Measurements from ENCODE around the gene PNPLA1.

The PNPLA1 gene

DNA sequence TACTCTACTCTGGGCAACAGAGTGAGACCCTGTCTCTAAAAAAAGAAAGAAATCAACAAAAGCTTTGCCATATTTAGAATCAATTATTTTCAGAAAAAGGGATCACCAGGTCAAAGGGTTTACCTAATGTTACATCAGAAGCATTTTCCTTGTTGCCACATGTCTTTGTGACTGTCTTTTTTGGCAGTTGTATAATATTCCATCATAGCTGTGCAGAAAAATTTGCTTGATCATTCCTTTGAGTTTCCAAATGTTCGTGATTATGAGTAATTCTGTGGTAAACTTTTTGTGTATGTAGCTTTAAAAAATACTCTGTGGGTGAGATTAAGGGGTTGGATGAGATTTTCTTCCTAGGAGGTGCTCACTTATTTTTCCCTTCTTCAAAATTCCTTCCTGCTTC is 26.4 kb downstream of the PNPLA1 start:
- Histone ChIP-seq H3K79me2 (ENCODE audit: insufficient read depth, low read depth) (no peaks in the 10 kb centered on the region), H3K4me2 (no peak overlapping the region), H2AFZ (ENCODE audit: low read depth) (no peak overlapping the region), H3K4me3 (IDR thresholded peaks at IDR 0.05; ENCODE audit: insufficient read depth, low read depth, low read length) (no peak overlapping the region), H3K27ac (no peak overlapping the region), H4K20me1 (ENCODE audit: insufficient read depth) (no peaks in the 10 kb centered on the region), H3K36me3 (ENCODE audit: insufficient read depth) (no peaks in the 10 kb centered on the region), H3K27me3 (ENCODE audit: insufficient read depth, low read depth) (no peaks in the 10 kb centered on the region), H3K4me1 (ENCODE audit: low read depth, poor library complexity, severe bottlenecking) (no peaks in the 10 kb centered on the region), H3K9ac (no peak overlapping the region)
- TF ChIP-seq, protein P1, sequence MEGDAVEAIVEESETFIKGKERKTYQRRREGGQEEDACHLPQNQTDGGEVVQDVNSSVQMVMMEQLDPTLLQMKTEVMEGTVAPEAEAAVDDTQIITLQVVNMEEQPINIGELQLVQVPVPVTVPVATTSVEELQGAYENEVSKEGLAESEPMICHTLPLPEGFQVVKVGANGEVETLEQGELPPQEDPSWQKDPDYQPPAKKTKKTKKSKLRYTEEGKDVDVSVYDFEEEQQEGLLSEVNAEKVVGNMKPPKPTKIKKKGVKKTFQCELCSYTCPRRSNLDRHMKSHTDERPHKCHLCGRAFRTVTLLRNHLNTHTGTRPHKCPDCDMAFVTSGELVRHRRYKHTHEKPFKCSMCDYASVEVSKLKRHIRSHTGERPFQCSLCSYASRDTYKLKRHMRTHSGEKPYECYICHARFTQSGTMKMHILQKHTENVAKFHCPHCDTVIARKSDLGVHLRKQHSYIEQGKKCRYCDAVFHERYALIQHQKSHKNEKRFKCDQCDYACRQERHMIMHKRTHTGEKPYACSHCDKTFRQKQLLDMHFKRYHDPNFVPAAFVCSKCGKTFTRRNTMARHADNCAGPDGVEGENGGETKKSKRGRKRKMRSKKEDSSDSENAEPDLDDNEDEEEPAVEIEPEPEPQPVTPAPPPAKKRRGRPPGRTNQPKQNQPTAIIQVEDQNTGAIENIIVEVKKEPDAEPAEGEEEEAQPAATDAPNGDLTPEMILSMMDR (conservative IDR thresholded peaks at IDR 0.05; ENCODE audit: low read depth, low read length) = no peak

DNA sequence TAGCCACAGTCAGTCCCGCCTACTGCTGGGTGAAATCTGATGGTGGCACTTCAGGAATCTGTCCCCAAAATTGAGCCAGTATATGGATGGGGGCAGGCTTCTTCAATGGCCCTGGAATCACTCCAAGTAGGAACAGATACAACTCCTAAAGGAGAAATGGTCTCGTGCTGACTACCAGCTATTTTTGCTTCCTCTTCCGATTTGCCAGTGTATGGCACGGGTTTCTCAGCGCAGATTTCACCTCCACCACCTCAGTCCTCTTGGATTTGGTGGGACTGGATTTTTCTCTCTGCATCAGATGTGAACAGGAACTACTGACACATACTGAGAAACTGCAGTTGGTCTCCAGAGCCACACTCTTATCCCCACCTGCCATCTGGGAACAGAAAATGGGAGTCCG is 27.2 kb downstream of the PNPLA1 start:
- no peak overlapping the region for H3K4me2 ChIP-seq
- no peaks in the 10 kb centered on the region for H3K36me3 ChIP-seq (ENCODE audit: insufficient read depth)
- H3K4me3 ChIP-seq (IDR thresholded peaks at IDR 0.05; ENCODE audit: insufficient read depth, low read depth, low read length) = no peak overlapping the region
- no peaks in the 10 kb centered on the region for H3K4me1 ChIP-seq (ENCODE audit: low read depth, poor library complexity, severe bottlenecking)
- H2AFZ ChIP-seq (ENCODE audit: low read depth) = no peak overlapping the region
- no peaks in the 10 kb centered on the region for H4K20me1 ChIP-seq (ENCODE audit: insufficient read depth)
- no peaks in the 10 kb centered on the region for H3K27me3 ChIP-seq (ENCODE audit: insufficient read depth, low read depth)
- H3K9ac ChIP-seq = no peak overlapping the region
- H3K79me2 ChIP-seq (ENCODE audit: insufficient read depth, low read depth) = no peaks in the 10 kb centered on the region
- TF ChIP-seq, protein P1 (conservative IDR thresholded peaks at IDR 0.05; ENCODE audit: low read depth, low read length) = no peak
- H3K27ac ChIP-seq = no peak overlapping the region

DNA sequence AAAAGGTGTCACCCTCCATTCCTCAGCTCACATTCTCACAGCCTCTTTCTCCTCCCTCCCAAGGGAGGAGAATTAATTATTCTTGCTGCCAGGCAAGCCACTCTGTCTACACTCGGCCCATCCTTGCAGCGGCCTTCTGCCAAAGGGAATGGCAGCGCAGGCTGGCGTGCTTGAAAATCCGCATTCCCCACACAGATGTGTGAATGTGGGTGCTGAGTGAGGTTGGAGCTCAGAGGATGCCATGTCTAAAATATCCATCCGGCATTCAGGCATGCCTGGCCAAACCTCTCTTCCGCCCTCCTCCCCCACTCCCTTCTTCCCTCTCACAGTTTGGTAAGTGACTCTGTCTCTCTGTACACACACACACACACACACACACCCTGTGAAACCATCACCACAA is 27.7 kb downstream of the PNPLA1 start:
- H3K27ac ChIP-seq = no peak overlapping the region
- TF ChIP-seq, protein P1 (conservative IDR thresholded peaks at IDR 0.05; ENCODE audit: low read depth, low read length) = no peak
- no peak overlapping the region for H3K4me3 ChIP-seq (IDR thresholded peaks at IDR 0.05; ENCODE audit: insufficient read depth, low read depth, low read length)
- no peaks in the 10 kb centered on the region for H3K27me3 ChIP-seq (ENCODE audit: insufficient read depth, low read depth)
- H2AFZ ChIP-seq (ENCODE audit: low read depth) = no peak overlapping the region
- no peaks in the 10 kb centered on the region for H3K4me1 ChIP-seq (ENCODE audit: low read depth, poor library complexity, severe bottlenecking)
- H3K9ac ChIP-seq = no peak overlapping the region
- no peak overlapping the region for H3K4me2 ChIP-seq
- H4K20me1 ChIP-seq (ENCODE audit: insufficient read depth) = no peaks in the 10 kb centered on the region
- H3K36me3 ChIP-seq (ENCODE audit: insufficient read depth) = no peaks in the 10 kb centered on the region
- H3K79me2 ChIP-seq (ENCODE audit: insufficient read depth, low read depth) = no peaks in the 10 kb centered on the region

DNA sequence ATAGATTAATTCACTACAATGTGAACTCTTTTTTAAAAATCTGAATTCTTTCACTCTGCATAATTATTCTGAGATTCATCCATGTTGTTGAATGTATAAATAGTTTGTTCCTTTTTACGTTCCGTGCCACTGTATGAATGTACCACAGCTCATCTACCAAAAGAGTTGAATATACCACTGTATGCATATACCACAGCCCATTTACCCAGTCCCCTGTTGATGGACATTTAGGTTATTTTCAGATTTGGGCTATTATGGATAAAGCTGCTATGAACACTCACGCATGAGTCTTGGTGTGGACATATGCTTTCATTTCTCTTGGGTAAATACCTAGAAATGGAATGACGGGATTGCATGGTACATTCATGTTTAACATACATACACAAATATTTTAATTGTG is 28.2 kb downstream of the PNPLA1 start:
- H3K79me2 ChIP-seq (ENCODE audit: insufficient read depth, low read depth) = no peaks in the 10 kb centered on the region
- H3K27me3 ChIP-seq (ENCODE audit: insufficient read depth, low read depth) = no peaks in the 10 kb centered on the region
- no peaks in the 10 kb centered on the region for H4K20me1 ChIP-seq (ENCODE audit: insufficient read depth)
- peaks cover 4% of the 10 kb centered on the region for H3K4me1 ChIP-seq (ENCODE audit: low read depth, poor library complexity, severe bottlenecking)
- no peak overlapping the region for H3K27ac ChIP-seq
- H3K36me3 ChIP-seq (ENCODE audit: insufficient read depth) = no peaks in the 10 kb centered on the region
- TF ChIP-seq, protein P1 (conservative IDR thresholded peaks at IDR 0.05; ENCODE audit: low read depth, low read length) = no peak
- no peak overlapping the region for H3K4me3 ChIP-seq (IDR thresholded peaks at IDR 0.05; ENCODE audit: insufficient read depth, low read depth, low read length)
- H2AFZ ChIP-seq (ENCODE audit: low read depth) = no peak overlapping the region
- H3K9ac ChIP-seq = no peak overlapping the region
- H3K4me2 ChIP-seq = no peak overlapping the region
